AG20443 (cell line): ENCODE data around the gene ZNF701.
"Not testable (repeated sequence)": the region's sequence is repeated elsewhere in the genome, so short reads cannot be mapped to it uniquely, and the experiment has no call there.

Experiments
- DNase-seq: peaks from one replicate; pipeline ENCODE4 v3.0.0; 2012; ENCODE audit warnings: low spot score, mixed read lengths

Gene ZNF701

DNA sequence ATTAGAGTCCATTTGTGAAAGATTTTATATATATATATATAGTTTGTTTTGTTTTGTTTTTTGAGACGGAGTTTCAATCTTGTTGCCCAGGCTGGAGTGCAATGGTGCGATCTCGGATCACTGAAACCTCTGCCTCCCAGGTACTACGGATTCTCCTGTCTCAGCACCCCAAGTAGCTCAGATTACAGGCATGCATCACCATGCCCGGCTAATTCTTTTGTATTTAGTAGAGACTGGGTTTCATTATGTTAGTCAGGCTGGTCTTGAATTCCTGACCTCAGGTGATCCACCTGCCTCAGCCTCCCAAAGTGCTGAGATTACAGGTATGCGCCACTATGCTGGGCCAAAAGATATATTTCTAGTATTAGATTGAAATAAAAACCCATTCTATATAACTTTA, 4.0 kb upstream of the ZNF701 start:
- DNase-seq: no peak

DNA sequence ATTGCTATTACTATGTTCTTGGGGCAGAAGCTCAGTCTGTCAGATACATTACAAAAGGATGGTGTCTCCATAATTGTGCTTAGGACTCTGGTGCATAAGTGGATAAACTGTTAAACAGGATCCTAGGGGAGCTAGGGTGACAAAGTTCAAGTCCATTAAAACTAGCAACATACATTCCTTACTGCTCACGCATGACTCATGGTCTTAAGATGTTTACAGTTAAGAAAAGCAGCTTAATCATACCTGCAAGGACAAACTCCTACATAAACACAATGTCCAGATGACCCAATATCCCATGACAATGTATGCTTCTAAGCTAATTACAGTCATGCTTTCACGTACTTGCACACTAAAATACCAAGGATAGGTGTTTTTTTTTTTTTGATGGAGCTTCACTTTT, 3.5 kb upstream of the ZNF701 start:
- no peak for DNase-seq

DNA sequence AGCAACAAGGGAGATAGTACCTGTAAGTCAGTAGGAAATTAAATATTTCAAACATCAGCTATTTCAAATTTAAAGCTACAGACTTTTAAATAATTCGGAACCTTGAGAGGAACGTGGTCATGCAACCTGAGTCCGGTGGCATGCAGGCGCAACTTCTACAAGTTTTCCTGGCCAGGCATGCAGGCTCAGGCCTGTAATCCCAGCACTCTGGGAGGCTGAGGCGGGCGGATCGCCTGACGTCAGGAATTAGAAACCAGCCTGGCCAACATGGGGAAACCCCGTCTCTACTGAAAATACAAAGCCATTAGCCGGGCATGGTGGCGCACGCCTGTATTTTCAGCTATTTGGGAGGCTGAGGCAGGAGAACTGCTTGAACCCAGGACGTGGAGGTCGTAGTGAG, 2.2 kb upstream of the ZNF701 start:
- DNase-seq: no peak

DNA sequence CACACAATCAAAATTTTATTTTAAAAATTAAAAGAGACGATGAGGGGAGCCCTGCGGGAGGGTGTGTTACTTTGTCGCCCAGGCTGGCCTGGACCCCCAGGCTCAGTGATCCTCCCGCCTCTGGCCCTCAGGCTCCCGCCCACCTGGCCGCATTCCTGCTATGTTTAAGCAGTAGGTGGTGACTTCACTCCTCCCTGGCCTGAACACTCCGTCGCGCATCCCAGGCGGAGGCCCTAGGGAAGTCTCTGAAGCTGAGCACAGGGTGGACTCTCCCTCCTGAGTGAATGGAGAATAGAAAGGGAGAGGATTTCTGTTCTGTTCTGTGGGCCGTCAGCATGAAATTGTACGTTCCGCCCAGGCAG, 468 bp upstream of the ZNF701 start:
- DNase-seq: peak; percentile 53

DNA sequence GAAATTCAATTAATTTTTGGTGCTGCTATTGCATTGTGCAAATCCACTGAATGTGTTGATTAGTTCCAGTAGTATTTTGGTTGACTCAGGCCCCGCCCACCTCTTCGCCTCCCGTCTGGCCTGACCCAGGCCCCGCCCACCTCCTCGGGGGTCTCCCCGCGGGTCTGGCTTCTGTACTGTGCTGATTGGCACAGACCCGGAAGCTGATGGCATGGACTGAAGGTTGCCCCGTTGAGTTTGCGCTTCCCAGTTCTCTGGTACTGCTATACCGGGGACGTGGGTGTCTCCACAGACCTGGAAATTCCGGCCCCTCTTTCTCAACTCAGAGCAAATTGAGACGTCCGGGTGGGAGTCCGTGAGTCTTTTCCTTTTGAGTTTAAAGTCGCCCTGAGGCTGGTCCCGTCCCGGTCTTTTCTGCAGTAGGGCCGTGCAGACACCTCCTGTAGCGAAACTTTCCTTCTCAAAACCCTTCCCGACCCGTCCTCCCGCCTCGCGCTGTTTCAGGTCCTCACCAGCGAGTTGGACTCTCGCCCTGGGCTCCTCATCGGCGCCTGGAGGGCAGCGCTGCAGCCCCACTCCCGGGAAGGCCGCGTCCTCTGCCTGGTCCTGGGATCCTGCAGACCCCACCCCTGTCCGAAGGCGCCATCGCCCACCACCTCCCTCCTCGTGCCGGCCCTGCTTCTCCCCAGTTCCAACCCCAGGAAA, 14.8 kb downstream of the ZNF701 start:
- DNase-seq: no peak

DNA sequence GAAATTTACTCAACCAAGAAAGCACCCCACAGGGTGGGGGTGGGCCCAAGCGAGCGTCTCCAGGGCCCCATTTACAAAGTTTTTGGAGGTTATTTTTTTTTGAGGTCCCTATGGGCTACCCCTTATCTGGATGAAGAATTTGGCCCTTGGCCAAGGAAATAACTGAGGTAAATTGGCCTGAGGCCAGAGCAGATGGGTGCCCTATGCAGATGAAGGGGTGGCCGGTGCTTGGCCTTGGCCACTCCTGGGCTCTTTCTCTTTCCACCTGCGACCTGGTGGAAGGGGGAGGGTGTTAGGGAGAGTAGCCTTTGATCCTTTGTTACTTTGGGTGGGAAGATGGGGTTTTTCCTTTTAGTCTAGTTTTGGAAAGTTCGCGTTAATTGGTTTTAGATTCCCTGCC, 15.5 kb downstream of the ZNF701 start:
- DNase-seq: no peak

DNA sequence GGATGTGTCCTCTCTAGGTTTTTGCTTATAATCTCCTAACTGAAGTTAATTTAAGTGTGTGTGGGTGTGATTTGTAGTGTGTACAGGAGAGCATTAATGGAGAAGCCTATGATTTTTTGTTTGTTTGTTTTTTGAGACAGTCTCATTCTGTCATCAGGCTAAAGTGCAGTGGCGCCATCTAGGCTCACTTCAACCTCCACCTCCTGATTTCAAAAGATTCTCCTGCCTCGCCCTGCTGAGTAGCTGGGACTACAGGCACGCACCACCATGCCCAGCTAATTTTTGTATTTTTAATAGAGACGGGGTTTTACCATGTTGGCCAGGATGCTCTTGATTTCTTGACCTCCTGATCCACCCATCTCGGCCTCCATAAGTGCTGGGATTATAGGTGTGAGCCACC, 20.6 kb downstream of the ZNF701 start:
- DNase-seq: no peak

DNA sequence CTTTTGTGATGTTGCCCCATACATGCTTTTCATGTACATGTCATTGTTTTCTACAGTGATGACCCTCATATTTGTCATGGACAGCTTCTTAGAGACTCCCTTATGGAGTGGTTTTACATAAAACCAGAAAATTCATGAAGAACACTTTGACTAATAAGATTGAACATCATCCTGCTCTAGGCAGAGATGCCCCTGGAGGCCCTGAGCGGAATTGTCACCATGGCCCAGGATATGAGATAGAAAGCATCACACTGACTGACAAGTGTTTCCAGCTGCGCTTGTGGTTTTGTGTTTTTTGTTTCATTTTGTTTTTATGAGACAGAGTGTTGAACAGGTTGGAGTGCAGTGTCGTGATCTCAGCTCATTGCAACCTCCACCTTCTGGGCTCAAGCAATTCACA, 22.2 kb downstream of the ZNF701 start:
- no peak for DNase-seq

DNA sequence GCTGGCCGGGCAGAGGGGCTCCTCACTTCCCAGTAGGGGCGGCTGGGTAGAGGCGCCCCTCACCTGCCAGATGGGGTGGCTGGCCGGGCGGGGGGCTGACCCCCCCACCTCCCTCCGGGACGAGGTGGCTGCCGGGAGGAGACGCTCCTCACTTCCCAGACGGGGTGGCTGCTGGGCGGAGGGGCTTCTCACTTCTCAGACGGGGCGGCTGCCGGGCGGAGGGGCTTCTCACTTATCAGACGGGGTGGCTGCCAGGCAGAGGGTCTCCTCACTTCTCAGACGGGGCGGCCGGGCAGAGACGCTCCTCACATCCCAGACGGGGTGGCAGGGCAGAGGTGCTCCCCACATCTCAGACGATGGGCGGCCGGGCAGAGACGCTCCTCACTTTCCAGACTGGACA, 23.4 kb downstream of the ZNF701 start:
- DNase-seq: not testable (repeated sequence)

DNA sequence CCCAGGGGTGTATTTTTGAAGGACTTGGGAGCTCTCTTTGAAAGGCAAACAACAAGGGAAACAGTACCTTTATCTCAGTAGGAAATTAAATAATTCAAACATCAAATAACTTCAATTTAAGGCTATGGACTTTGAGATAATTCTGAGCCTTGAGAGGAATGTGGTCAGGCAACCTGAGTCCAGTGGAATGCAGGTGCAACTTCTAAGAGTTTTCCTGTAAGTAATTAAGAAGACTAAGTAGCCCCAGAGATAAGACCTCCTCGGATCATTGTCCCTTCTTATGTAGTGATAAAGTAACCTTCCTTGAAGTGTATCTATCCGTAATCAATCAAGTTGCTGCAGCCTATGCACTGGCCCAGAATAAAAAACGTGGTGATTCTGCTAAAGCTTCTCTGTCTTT, 29.2 kb downstream of the ZNF701 start:
- DNase-seq: no peak

DNA sequence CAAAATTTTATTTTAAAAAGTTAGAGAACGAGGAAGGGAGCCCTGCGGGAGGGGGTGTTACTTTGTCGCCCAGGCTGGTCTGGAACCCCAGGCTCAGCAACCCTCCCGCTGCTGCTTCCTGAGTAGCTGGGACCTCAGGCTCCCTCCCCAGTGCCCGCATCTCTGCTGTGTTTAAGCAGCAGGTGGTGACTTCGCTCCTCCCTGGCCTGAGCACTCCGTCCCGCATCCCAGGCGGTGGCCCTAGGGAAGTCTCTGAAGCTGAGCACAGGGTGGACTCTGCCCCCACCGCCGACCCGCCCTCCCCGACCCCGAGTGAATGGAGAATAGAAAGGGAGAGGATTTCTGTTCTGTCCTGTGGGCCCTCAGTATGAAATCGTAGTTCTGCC, 30.5 kb downstream of the ZNF701 start:
- no peak for DNase-seq

DNA sequence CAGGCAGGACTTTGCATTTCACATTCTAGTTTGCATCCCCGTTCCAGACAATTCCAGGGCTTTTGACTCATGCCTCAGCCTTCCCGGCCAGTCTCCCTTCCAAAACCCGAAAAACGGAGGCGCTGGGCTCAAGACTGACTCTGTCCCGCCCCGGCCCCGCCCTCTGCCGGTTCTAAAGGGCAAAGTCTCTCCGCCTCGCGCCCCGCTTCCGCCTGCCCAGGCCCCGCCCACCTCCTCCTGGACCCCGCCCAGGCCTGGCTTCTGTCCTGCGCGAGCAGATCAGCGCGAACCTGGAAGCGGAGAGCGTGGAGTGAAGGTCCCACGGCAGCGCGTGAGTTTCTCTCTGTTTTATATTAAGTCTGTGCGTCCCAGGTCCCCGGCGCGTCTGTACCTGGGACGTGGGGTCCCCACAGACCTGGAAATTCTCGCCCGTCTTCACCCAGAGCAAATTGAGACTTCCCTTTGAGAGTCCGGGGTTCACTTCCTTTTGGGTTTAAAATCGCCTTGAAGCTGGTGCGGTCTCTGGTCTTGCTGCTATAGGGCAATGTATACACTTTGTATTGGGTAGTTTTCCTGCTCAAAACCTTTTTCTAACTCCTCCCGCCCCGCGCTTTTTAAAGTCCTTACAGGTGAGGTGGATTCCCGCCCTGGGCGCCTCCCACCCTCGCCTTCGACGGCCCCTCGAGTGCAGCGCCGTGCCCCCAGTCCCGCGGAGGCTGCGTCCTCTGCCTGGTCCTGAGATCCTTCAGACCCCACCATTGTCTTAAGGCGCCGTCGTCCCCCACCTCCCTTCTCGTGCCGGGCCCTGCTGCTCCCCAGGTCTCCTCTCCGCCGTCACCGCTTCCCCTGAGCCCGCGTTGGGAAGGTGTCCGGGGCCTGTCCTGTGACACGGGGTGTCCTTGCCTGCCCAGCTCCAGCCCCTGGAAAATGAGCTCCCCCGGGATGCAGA, 31.2 kb downstream of the ZNF701 start:
- DNase-seq: peak; percentile 96

DNA sequence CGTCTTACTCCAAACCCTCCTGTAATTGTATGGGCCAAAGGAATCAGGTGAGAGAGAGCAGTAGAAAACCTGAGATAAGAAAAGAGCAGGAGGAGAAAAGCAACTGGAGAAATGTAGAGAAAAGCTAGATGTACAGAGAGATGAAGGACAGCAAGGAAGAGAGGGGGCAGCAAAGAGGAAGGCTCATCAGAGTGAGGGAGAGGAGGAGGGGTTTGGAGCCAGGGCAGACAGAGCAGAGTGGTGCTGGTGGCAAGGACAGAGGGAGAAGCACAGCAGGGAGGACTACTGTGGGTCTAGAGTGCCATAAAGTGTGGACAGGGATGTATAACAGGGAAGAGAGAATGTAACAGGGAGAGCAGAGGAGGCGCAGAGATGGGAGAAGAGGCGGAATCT, 31.9 kb downstream of the ZNF701 start:
- DNase-seq: not testable (repeated sequence)

DNA sequence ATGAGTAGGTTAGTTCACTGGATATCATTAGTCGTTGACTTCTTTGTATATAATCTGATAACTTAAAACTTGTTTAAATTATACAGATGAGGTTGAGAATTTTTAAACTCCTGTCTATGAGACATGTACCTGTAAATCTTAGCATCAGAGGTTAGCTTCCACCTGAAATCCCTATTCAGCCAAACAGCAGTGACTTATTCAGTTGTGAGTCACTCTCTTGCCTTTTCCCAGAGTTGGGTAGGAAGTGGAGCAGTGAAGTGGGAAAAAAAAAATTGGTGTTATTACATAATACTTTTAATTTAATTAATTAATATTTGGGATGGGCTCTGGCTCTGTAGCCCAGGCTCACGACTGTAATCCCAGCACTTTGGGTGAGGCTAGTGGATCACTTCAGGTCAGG, 32.9 kb downstream of the ZNF701 start:
- DNase-seq: no peak

DNA sequence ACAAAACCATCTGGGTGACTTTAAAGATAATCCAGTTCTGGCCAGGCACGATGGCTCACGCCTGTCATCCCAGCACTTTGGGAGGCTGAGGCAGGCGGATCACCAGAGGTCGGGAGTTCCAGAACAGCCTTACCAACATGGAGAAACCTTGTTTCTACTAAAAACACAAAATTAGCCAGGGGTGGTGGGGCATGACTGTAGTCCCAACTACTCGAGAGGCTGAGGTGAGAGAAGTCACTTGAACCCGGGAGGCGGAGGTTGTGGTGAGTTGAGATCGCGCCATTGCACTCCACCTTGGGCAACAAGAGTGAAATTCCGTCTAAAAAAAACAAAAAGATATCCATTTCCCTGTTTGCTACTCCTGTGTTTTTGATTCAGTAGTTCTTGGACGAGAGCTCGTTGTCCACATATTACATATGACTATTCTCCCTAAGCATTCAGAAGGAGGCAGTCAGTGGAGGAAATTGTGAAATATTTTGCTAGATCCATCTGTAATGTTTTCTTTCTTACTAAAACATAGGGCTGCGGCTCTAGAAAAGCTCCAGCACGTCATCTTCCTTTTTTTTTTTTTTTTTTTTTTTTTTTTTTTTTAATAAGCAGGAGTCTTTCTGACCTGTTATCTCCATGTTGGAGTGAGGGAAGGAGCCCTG, 33.6 kb downstream of the ZNF701 start:
- DNase-seq: peak; percentile 56

DNA sequence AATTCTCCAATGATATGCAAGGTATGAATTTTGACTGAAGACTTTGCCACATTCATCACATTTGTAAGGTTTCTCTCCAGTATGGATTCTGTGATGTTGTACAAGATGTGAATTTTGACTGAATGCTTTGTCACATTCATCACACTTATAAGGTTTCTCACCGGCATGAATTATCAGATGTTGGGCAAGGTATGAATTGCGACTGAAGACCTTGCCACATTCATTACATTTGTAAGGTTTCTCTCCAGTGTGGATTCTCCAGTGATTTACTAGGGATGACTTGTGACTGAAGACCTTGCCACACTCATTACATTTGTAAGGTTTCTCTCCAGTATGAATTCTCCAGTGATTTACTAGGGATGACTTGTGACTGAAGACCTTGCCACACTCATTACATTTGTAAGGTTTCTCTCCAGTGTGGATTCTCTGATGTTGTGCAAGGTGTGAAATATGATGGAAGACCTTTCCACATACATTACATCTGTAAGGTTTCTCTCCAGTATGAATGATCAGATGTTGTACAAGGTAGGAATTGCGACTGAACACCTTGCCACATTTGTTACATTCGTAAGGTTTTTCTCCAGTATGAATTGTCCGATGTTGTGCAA, 43.3 kb downstream of the ZNF701 start:
- no peak for DNase-seq

DNA sequence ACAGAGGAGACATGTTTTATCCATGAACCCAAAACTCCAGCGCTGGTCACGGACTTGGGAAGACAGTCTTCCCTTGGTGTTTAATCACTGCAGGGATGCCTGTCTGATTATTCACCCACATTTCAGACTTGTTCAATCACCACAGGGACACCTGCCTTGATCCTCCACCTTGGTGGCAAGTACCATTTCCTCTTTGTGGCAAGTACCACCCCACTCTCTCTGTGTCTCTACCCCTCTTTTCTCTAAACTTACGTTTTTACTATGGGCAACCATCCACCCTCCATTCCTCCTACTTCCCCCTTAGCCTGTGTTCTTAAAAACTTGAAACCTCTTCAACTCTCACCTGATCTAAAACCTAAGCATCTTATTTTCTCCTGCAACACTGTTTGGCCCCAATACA, 51.3 kb downstream of the ZNF701 start:
- no peak for DNase-seq

DNA sequence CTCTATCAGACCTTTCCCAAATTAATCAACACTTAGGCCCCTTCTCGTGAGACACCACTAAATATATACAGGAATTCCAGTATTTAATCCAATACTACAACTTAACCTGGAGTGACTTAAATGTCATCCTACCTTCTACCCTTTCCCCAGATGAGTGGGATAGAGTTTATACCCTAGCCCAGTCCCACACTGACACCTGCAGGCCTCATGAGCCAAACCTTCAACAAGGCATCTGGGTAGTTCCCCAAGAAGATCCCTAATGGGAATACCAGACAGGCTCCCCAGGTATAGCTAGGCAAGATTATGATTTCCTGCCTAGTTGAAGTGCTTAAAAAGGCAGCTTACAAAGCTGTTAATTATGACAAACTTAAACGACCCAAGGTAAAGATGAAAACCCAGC, 52.2 kb downstream of the ZNF701 start:
- DNase-seq: no peak

DNA sequence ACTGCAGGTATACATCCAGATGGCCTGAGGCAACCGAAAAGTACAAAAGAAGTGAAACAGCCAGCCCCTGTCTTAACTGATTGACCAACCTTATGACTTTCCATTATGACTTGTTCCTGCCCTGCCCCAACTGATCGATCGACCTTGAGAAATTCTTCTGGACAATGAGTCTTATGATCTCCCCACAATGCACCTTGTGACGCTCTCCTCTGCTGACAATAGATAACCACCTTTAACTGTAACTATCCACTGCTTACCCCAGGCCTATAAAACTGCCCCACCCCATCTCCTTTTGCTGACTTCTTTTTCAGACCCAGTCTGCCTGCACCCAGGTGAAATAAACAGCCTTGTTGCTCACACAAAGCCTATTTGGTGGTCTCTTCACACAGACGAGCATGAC, 56.8 kb downstream of the ZNF701 start:
- no peak for DNase-seq

DNA sequence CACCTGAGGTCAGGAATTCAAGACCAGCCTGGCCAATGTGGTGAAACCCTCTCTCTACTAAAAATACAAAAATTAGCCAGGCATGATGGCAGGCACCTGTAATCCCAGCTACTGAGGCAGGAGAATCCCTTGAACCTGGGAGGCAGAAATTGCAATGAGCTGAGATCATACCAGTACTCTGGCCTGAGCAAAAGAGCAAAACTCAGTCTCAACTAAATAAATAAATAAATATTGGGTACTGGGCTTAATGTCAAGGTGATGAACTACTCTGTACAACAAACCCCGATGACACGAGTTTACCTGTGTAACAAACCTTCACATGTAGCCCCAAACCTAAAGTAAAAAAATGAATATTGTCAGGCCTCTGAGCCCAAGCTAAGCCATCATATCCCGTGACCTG, 57.4 kb downstream of the ZNF701 start:
- not testable (repeated sequence) for DNase-seq

DNA sequence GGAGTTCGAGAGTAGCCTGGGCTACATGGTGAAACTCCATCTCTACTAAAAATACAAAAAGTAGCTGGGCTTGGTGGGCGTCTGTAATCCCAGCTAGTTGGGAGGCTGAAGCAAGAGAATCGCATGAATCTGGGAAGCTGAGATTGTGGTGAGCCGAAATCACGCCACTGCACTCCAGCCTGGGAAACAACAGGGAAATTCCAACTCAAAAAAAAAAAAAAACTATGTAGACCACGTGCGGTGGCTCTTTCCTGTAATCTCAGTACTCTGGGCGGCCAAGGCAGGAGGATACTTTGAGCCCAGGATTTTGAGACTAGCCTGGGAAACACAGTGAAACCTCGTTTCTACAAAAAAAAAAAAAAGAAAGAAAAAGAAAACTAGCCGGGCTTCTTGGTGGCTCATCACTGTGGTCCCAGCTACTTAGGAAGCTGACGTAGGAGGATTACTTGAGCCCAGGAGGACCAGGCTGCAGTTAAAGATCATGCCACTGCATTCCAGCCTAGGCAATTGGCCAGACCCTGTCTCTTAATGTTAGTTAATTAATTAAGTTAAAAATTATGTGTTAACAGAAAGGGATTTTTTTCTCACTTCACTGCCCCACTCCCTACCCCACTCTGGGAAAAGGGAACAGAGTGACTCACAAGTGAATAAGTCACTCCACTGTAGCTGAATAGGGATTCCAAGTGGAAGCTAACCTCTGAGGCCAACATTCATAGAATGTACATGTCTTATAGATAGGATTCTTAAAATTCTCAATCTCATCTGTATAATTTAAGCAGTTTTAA, 65.9 kb downstream of the ZNF701 start:
- no peak for DNase-seq
